ENCODE results near the gene IL18BP.

Gene IL18BP

GRCh38 chr11:72042064-72042745 lies 43.5 kb downstream of the IL18BP start:
- Mint-ChIP-seq H3K9me3 (no peaks in the 10 kb centered on the region), H3K36me3 (peaks cover 1% of the 10 kb centered on the region), H3K27ac (no peak overlapping the region), H3K27me3 (no peaks in the 10 kb centered on the region), H3K4me3 (no peak overlapping the region), H3K4me1 (peaks cover 37% of the 10 kb centered on the region)

GRCh38 chr11:72045849-72046248 lies 47.1 kb downstream of the IL18BP start:
- H3K9me3 Mint-ChIP-seq: no peaks in the 10 kb centered on the region
- no peaks in the 10 kb centered on the region for H3K27me3 Mint-ChIP-seq
- no peak overlapping the region for H3K27ac Mint-ChIP-seq
- H3K4me3 Mint-ChIP-seq: no peak overlapping the region
- H3K36me3 Mint-ChIP-seq: peaks cover 1% of the 10 kb centered on the region
- H3K4me1 Mint-ChIP-seq: peaks cover 37% of the 10 kb centered on the region

- H3K27ac Mint-ChIP-seq: peak overlapping the region; percentile 23
- no peak overlapping the region for H3K4me3 Mint-ChIP-seq
- H3K4me1 Mint-ChIP-seq: peaks cover 21% of the 10 kb centered on the region
- H3K9me3 Mint-ChIP-seq: no peaks in the 10 kb centered on the region
- H3K36me3 Mint-ChIP-seq: peaks cover 4% of the 10 kb centered on the region
- H3K27me3 Mint-ChIP-seq: no peaks in the 10 kb centered on the region
These were observed 50.2 kb downstream of the IL18BP start for GRCh38 chr11:72048766-72049460.

Data from activated naive CD4-positive, alpha-beta T cell treated with anti-CD3 and anti-CD28 coated beads, Interleukin-2, amount 50 U/mL, for 24 hours (primary cell).